HepG2 (cell line): Measurements from ENCODE around the gene STIM1. TPM values are rescaled to one million over a fixed set of nuclear protein-coding genes. Genes with fewer than 3 reads are reported as not detected.
A peak's percentile ranks its signal among the peaks of the same experiment; 100 is the strongest.

Experiments
- DPF2 ChIP-seq: sonication (generic); formaldehyde crosslinking; IDR thresholded peaks from 2 replicates; pipeline ENCODE4 v1.4.0; 2020; ENCODE audit warnings: mild to moderate bottlenecking, low read depth, missing genetic modification reagents, borderline replicate concordance
- FOXA1 ChIP-seq, 2 experiments: fragments of 450-650 bp in 1 of 2; sonication (generic) in 1 of 2; formaldehyde crosslinking in 1 of 2; IDR thresholded peaks; 2 replicates each; pipeline versions ENCODE4 v1.4.0 to v1.6.1; 2016 to 2020; ENCODE audit warnings: missing genetic modification reagents in 1 of 2
- FOXA3 ChIP-seq: IDR thresholded peaks from 2 replicates; pipeline ENCODE4 v1.6.1; 2016; ENCODE audit warnings: missing genetic modification reagents, missing compliant biosample characterization
- FOXO1 ChIP-seq: sonication (generic); formaldehyde crosslinking; IDR thresholded peaks from 2 replicates; pipeline ENCODE4 v1.4.0; 2020; ENCODE audit warnings: missing genetic modification reagents
- FOXP1 ChIP-seq, 2 experiments: fragments of 450-650 bp in 1 of 2; IDR thresholded peaks; 2 replicates each; pipeline ENCODE4 v1.6.1; 2017 to 2018; ENCODE audit warnings: antibody characterized with exemption in 1 of 2
- HDAC1 ChIP-seq: sonication (generic); formaldehyde crosslinking; IDR thresholded peaks from 2 replicates; pipeline ENCODE4 v1.5.1; 2020; ENCODE audit warnings: mild to moderate bottlenecking, missing genetic modification reagents
- LCORL ChIP-seq, 2 experiments: fragments of 450-650 bp in 1 of 2; sonication (generic) in 1 of 2; formaldehyde crosslinking in 1 of 2; IDR thresholded peaks; 2 replicates each; pipeline versions ENCODE4 v1.5.0 to v1.6.1; 2017 to 2020; ENCODE audit warnings: antibody characterized with exemption in 1 of 2, missing genetic modification reagents in 1 of 2
- MTF1 ChIP-seq: sonication (generic); formaldehyde crosslinking; IDR thresholded peaks from 2 replicates; pipeline ENCODE4 v1.5.0; 2020; ENCODE audit warnings: missing genetic modification reagents
- NCOA2 ChIP-seq: sonication (generic); formaldehyde crosslinking; IDR thresholded peaks from 2 replicates; pipeline ENCODE4 v1.8.0; 2022; ENCODE audit warnings: inconsistent platforms
- RNF2 ChIP-seq: fragments of 450-650 bp; conservative IDR thresholded peaks from 2 replicates; pipeline ENCODE4 v1.6.1; 2016; ENCODE audit warnings: low read depth
- RXRA ChIP-seq: sonication (generic); formaldehyde crosslinking; IDR thresholded peaks from 2 replicates; pipeline ENCODE4 v1.5.1; 2020; ENCODE audit warnings: missing genetic modification reagents
- RXRB ChIP-seq: IDR thresholded peaks from 2 replicates; pipeline ENCODE4 v1.6.1; 2016; ENCODE audit warnings: borderline replicate concordance, missing genetic modification reagents, missing compliant biosample characterization
- SNAPC2 ChIP-seq: sonication (generic); formaldehyde crosslinking; IDR thresholded peaks from 2 replicates; pipeline ENCODE4 v1.8.1; 2022; ENCODE audit warnings: mild to moderate bottlenecking, missing genetic modification reagents
- SOX5 ChIP-seq: IDR thresholded peaks from 2 replicates; pipeline ENCODE4 v1.6.1; 2016; ENCODE audit warnings: borderline replicate concordance
- SOX6 ChIP-seq, 2 experiments: fragments of 450-650 bp in 1 of 2; sonication (generic) in 1 of 2; formaldehyde crosslinking in 1 of 2; IDR thresholded peaks; 2 replicates each; pipeline versions ENCODE4 v1.4.0 to v1.6.1; 2017 to 2020; ENCODE audit warnings: antibody characterized with exemption in 1 of 2, mild to moderate bottlenecking in 1 of 2, missing genetic modification reagents in 1 of 2
- SSRP1 ChIP-seq: IDR thresholded peaks from 2 replicates; pipeline ENCODE4 v1.6.1; 2016; ENCODE audit warnings: control low read depth
- TBP ChIP-seq: sonication (generic); formaldehyde crosslinking; IDR thresholded peaks from 2 replicates; pipeline ENCODE4 v1.5.0; 2020; ENCODE audit warnings: missing genetic modification reagents
- TBX2 ChIP-seq: sonication (generic); formaldehyde crosslinking; IDR thresholded peaks from 2 replicates; pipeline ENCODE4 v1.5.0; 2020; ENCODE audit warnings: missing genetic modification reagents, mild to moderate bottlenecking, borderline replicate concordance
- TCF7 ChIP-seq: sonication (generic); IDR thresholded peaks from 2 replicates; pipeline ENCODE4 v1.6.1; 2016; ENCODE audit warnings: antibody characterized with exemption, low read depth
- ZFP1 ChIP-seq: IDR thresholded peaks from 2 replicates; pipeline ENCODE4 v1.6.1; 2016
- ZNF430 ChIP-seq: sonication (generic); formaldehyde crosslinking; IDR thresholded peaks from 2 replicates; pipeline ENCODE4 v1.9.0; 2021; ENCODE audit warnings: mild to moderate bottlenecking, missing genetic modification reagents
- ZNF570 ChIP-seq: sonication (generic); formaldehyde crosslinking; IDR thresholded peaks from 2 replicates; pipeline ENCODE4 v1.4.0; 2020; ENCODE audit warnings: mild to moderate bottlenecking, missing genetic modification reagents, borderline replicate concordance
- ZNF800 ChIP-seq: sonication (generic); formaldehyde crosslinking; IDR thresholded peaks from 2 replicates; pipeline ENCODE4 v1.4.0; 2020; ENCODE audit warnings: missing genetic modification reagents
- polyA plus RNA-seq, 8 experiments: library from polyadenylated mRNA; depleted of rRNA in 3 of 8; stranded (reverse) in 7 of 8; unstranded in 1 of 8; fragments of >200 nt; fragmentation: Illumina TruSeq in 4 of 8; extraction: Trizol in 4 of 8; gene quantifications; 2 replicates each; pipeline versions ENCODE4 v1.2.1 to v1.2.3, GENCODE V29; 2011 to 2016; ENCODE audit warnings: low read depth in 4 of 8, missing spikeins in 1 of 8, mixed read lengths in 1 of 8; ENCODE audit not compliant: insufficient read depth in 1 of 8
- total RNA-seq, 5 experiments: library from RNA; depleted of rRNA; stranded (reverse); fragments of >200 nt; fragmentation: Illumina TruSeq; extraction: Trizol; gene quantifications; 2 replicates each; pipeline ENCODE4 v1.2.3, GENCODE V29; 2016; ENCODE audit warnings: low read depth in 1 of 5

The STIM1 gene
- total and polyA plus RNA-seq, 2 of the 13 experiments (the other 11 are each of a cell fraction or from before 2014, with no cell fraction given): 19.2 to 28.5 TPM

- TF ChIP-seq HDAC1 (CRISPR knock-in tag): peak; percentile 32; the same call in 1 of the 2 replicates
- TF ChIP-seq NCOA2: peak; percentile 76
- peak; percentile 66 for TF ChIP-seq FOXA3
- TF ChIP-seq ZNF570 (CRISPR knock-in tag): no peak
- peak; percentile 26; the same call in 1 of the 2 replicates for TF ChIP-seq TBX2 (CRISPR knock-in tag)
- 0 out of 2 replicates have a peak, but pooled peaks have one; percentile 43 for TF ChIP-seq ZNF430 (CRISPR knock-in tag)
- no peak for TF ChIP-seq RXRA (CRISPR knock-in tag)
- no peak for TF ChIP-seq FOXP1 (IDR thresholded peaks at IDR 0.05)
- 0 out of 2 replicates have a peak, but pooled peaks have one; percentile 4 for TF ChIP-seq FOXP1 (CRISPR knock-in tag; IDR thresholded peaks at IDR 0.05)
- peak; percentile 61; the same call in 1 of the 2 replicates for TF ChIP-seq LCORL (IDR thresholded peaks at IDR 0.05)
- TF ChIP-seq LCORL (CRISPR knock-in tag; IDR thresholded peaks at IDR 0.05): peak; percentile 95
- 0 out of 2 replicates have a peak, but pooled peaks have one; percentile 28 for TF ChIP-seq ZFP1 (CRISPR knock-in tag)
- 0 out of 2 replicates have a peak, but pooled peaks have one; percentile 27 for TF ChIP-seq FOXO1
- TF ChIP-seq RNF2: no peak
- peak; percentile 52 for TF ChIP-seq RXRB
- TF ChIP-seq ZNF800: no peak
- TF ChIP-seq SSRP1 (CRISPR knock-in tag): 0 out of 2 replicates have a peak, but pooled peaks have one; percentile 33
- TF ChIP-seq FOXA1 (IDR thresholded peaks at IDR 0.05): 0 out of 2 replicates have a peak, but pooled peaks have one; percentile 28
- TF ChIP-seq FOXA1 (CRISPR knock-in tag; IDR thresholded peaks at IDR 0.05): peak; percentile 82
- no peak for TF ChIP-seq TBP (CRISPR knock-in tag)
- 0 out of 2 replicates have a peak, but pooled peaks have one; percentile 31 for TF ChIP-seq SOX5 (CRISPR knock-in tag)
- no peak for TF ChIP-seq MTF1 (CRISPR knock-in tag)
- peak; percentile 83 for TF ChIP-seq TCF7
- TF ChIP-seq DPF2 (CRISPR knock-in tag): peak; percentile 65; the same call in 1 of the 2 replicates
- no peak for TF ChIP-seq SOX6 (IDR thresholded peaks at IDR 0.05)
- peak; percentile 83 for TF ChIP-seq SOX6 (CRISPR knock-in tag; IDR thresholded peaks at IDR 0.05)
- TF ChIP-seq SNAPC2: 0 out of 2 replicates have a peak, but pooled peaks have one; percentile 45
Observed at GRCh38 chr11:3942160-3942955, 86.9 kb downstream of the STIM1 start (continued).
